ENCODE measurements around the gene VRK3. TPM values are rescaled to one million over a fixed set of nuclear protein-coding genes. Genes with fewer than 3 reads are reported as not detected.
"Not testable (repeated sequence)": the region's sequence is repeated elsewhere in the genome, so short reads cannot be mapped to it uniquely, and the experiment has no call there.

The VRK3 gene
- total and polyA plus RNA-seq, 2 donors = 27.2 to 41.3 TPM

DNA sequence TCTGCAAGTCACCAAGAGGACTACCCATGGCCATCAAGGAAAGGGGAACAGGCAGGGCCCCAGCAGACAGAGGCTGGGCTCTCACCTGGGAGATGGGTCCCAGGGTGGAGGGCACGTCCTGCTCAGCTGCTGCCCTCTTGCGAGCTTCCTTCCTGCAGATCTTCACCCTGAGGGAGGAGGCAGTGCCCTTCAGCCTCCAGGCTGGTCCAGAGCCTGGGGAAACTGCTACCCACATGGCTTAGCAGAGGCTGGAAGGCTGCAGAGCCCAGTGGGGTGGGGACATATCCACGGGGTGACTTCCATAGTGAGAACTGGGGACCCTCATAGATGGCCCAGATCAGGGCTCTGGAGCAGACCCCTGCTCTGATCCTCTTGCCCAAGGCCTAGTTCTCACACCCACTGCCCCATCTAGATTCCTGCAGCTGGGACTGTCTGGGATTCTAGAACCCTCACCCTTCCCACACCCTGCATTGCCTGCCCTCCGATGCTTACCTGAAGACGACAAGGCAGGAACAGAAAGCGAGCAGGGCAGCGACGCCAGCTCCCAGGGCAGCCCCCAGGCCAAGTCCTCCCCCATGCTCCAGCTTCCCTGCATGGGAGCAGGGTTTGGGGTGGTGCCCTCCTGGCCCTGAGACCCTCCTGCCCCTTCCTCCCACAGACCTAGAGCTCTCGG lies 73.2 kb downstream of the VRK3 start:
- DNase-seq (ENCODE audit: low read depth in 6 of 9, low spot score in 9 of 9) = no peak
- Histone ChIP-seq H3K27ac (ENCODE audit: low read depth in 1 of 2, low read length in 1 of 2) (no peak overlapping the region), H3K4me1 (ENCODE audit: control insufficient read depth in 2 of 2, insufficient read depth in 2 of 2, low read length in 2 of 2) (peaks cover 0 to 4% of the 10 kb centered on the region in 2 donors), H3K9me3 (ENCODE audit: control insufficient read depth in 2 of 2, insufficient read depth in 1 of 2, low read length in 1 of 2) (no peaks in the 10 kb centered on the region), H3K27me3 (ENCODE audit: control insufficient read depth in 2 of 2, insufficient read depth in 1 of 2, low read length in 1 of 2) (peaks cover 0 to 41% of the 10 kb centered on the region in 2 donors), H3K36me3 (ENCODE audit: control insufficient read depth in 2 of 2, insufficient read depth in 2 of 2, low read length in 1 of 2) (no peaks in the 10 kb centered on the region), H3K4me3 (ENCODE audit: low read length in 2 of 2) (no peak overlapping the region)
- 94% methylated on average over 9 of the region's 9 CpGs for WGBS

- Histone ChIP-seq H3K36me3 (ENCODE audit: control insufficient read depth in 2 of 2, insufficient read depth in 2 of 2, low read length in 1 of 2) (no peaks in the 10 kb centered on the region), H3K4me3 (ENCODE audit: low read length in 2 of 2) (no peak overlapping the region), H3K27me3 (ENCODE audit: control insufficient read depth in 2 of 2, insufficient read depth in 1 of 2, low read length in 1 of 2) (peaks cover 0 to 41% of the 10 kb centered on the region in 2 donors), H3K9me3 (ENCODE audit: control insufficient read depth in 2 of 2, insufficient read depth in 1 of 2, low read length in 1 of 2) (no peaks in the 10 kb centered on the region), H3K27ac (ENCODE audit: low read depth in 1 of 2, low read length in 1 of 2) (no peak overlapping the region), H3K4me1 (ENCODE audit: control insufficient read depth in 2 of 2, insufficient read depth in 2 of 2, low read length in 2 of 2) (peaks cover 0 to 4% of the 10 kb centered on the region in 2 donors)
- WGBS = 93% methylated on average over 13 of the region's 13 CpGs
- no peak for DNase-seq (ENCODE audit: low read depth in 6 of 9, low spot score in 9 of 9)
These were observed 74.1 kb downstream of the VRK3 start for GRCh38 chr19:49950956-49951526.

DNA sequence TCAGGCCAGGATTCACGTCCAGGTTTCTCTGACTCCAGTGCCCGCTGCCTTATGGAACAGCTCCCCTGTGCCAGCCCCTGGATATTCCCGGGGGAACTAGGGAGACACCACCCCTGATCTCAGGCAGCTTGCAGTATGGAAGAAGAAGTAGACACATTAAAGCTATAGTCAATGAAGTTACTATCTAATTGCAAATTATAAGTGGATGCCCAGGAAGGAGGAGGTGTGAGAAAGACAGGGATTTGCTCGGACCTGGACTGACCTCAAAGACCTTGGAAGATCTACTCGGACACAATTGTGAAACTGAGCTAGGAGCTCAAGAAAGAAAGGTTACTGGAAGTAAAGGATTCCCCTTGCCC lies 74.6 kb downstream of the VRK3 start:
- no peaks in the 10 kb centered on the region for H3K9me3 ChIP-seq (ENCODE audit: control insufficient read depth in 2 of 2, insufficient read depth in 1 of 2, low read length in 1 of 2)
- 94% methylated on average over 5 of the region's 5 CpGs for WGBS
- peaks cover 0 to 41% of the 10 kb centered on the region in 2 donors for H3K27me3 ChIP-seq (ENCODE audit: control insufficient read depth in 2 of 2, insufficient read depth in 1 of 2, low read length in 1 of 2)
- H3K27ac ChIP-seq (ENCODE audit: low read depth in 1 of 2, low read length in 1 of 2) = no peak overlapping the region
- no peak overlapping the region for H3K4me3 ChIP-seq (ENCODE audit: low read length in 2 of 2)
- no peaks in the 10 kb centered on the region for H3K36me3 ChIP-seq (ENCODE audit: control insufficient read depth in 2 of 2, insufficient read depth in 2 of 2, low read length in 1 of 2)
- peaks cover 0 to 4% of the 10 kb centered on the region in 2 donors for H3K4me1 ChIP-seq (ENCODE audit: control insufficient read depth in 2 of 2, insufficient read depth in 2 of 2, low read length in 2 of 2)
- no peak for DNase-seq (ENCODE audit: low read depth in 6 of 9, low spot score in 9 of 9)

DNA sequence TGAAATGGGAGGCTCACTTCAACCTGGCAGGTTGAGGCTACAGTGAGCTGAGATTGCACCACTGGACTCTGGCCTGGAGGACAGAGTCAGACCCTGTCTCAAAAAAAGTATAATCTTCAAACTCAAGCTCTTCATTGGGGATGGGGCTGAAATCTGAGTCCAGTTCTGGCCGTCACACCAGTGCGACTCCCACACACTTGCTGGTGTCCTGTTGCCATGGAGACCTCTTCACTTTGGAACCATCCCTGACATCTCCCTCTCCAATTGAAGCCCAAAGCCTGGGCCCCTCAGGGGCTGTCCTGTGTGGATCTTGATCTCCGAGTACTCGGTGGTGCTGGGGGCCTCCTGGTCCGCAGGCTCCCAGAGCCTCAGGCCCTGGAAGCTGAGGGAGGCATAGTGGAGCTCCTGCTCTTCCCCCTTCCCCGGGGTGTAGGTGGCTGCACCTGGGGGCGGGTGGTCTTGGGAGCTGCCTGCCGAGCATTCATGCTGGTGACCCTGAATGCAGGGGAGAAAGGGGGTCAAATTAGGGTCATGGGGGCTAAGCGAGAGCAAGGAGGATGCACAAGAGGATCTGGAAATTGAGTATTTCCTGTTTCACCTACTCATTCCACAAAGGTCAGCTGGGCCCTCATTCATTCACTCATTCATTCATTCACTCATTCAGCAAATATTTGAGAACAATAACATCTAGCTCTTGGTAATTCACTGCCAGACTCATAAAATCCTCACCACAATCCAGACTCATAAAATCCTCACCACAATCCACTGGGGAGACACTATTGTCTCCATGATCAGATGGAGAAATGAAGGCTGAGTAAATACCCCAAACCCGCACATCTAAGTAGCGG lies 75.2 kb downstream of the VRK3 start:
- Histone ChIP-seq H3K36me3 (ENCODE audit: control insufficient read depth in 2 of 2, insufficient read depth in 2 of 2, low read length in 1 of 2) (no peaks in the 10 kb centered on the region), H3K27me3 (ENCODE audit: control insufficient read depth in 2 of 2, insufficient read depth in 1 of 2, low read length in 1 of 2) (peaks cover 0 to 35% of the 10 kb centered on the region in 2 donors), H3K27ac (ENCODE audit: low read depth in 1 of 2, low read length in 1 of 2) (no peak overlapping the region), H3K9me3 (ENCODE audit: control insufficient read depth in 2 of 2, insufficient read depth in 1 of 2, low read length in 1 of 2) (no peaks in the 10 kb centered on the region), H3K4me3 (ENCODE audit: low read length in 2 of 2) (no peak overlapping the region), H3K4me1 (ENCODE audit: control insufficient read depth in 2 of 2, insufficient read depth in 2 of 2, low read length in 2 of 2) (peaks cover 0 to 4% of the 10 kb centered on the region in 2 donors)
- WGBS = 94% methylated on average over 11 of the region's 11 CpGs
- DNase-seq (ENCODE audit: low read depth in 6 of 9, low spot score in 9 of 9) = no peak

- Histone ChIP-seq H3K9me3 (ENCODE audit: control insufficient read depth in 2 of 2, insufficient read depth in 1 of 2, low read length in 1 of 2) (no peaks in the 10 kb centered on the region), H3K36me3 (ENCODE audit: control insufficient read depth in 2 of 2, insufficient read depth in 2 of 2, low read length in 1 of 2) (no peaks in the 10 kb centered on the region), H3K4me1 (ENCODE audit: control insufficient read depth in 2 of 2, insufficient read depth in 2 of 2, low read length in 2 of 2) (no peaks in the 10 kb centered on the region), H3K27me3 (ENCODE audit: control insufficient read depth in 2 of 2, insufficient read depth in 1 of 2, low read length in 1 of 2) (peaks cover 0 to 5% of the 10 kb centered on the region in 2 donors), H3K4me3 (ENCODE audit: low read length in 2 of 2) (no peak overlapping the region), H3K27ac (ENCODE audit: low read depth in 1 of 2, low read length in 1 of 2) (no peak overlapping the region)
- 91% methylated on average over 8 of the region's 8 CpGs for WGBS
- DNase-seq (ENCODE audit: low read depth in 6 of 9, low spot score in 9 of 9) = no peak
These were observed 78.8 kb downstream of the VRK3 start for GRCh38 chr19:49946415-49946814.

- H3K9me3 ChIP-seq (ENCODE audit: control insufficient read depth in 2 of 2, insufficient read depth in 1 of 2, low read length in 1 of 2); H3K4me1 ChIP-seq (ENCODE audit: control insufficient read depth in 2 of 2, insufficient read depth in 2 of 2, low read length in 2 of 2); H3K4me3 ChIP-seq (ENCODE audit: low read length in 2 of 2); H3K27me3 ChIP-seq (ENCODE audit: control insufficient read depth in 2 of 2, insufficient read depth in 1 of 2, low read length in 1 of 2); H3K36me3 ChIP-seq (ENCODE audit: control insufficient read depth in 2 of 2, insufficient read depth in 2 of 2, low read length in 1 of 2); DNase-seq (ENCODE audit: low read depth in 6 of 9, low spot score in 9 of 9); H3K27ac ChIP-seq (ENCODE audit: low read depth in 1 of 2, low read length in 1 of 2): not testable (repeated sequence)
- WGBS = 77% methylated on average over 5 of the region's 5 CpGs
These were observed 80.6 kb downstream of the VRK3 start for GRCh38 chr19:49944567-49944966.

DNA sequence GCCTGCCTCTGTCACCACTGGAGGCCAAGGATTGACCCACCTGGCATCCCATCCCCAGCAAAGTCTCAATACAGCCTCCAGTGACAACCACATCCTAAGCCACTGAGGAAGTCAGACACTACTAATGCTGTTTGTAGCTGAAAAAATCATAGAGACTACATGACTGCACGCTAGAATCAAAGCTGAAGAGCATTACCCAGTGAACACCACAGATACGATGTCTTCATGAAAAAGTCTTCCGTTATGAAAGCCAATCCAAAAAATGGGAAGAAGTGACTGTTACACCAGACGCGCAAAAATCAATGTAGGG lies 84.7 kb downstream of the VRK3 start:
- WGBS = 93% methylated on average over 5 of the region's 5 CpGs
- Histone ChIP-seq H3K36me3 (ENCODE audit: control insufficient read depth in 2 of 2, insufficient read depth in 2 of 2, low read length in 1 of 2) (no peaks in the 10 kb centered on the region), H3K27me3 (ENCODE audit: control insufficient read depth in 2 of 2, insufficient read depth in 1 of 2, low read length in 1 of 2) (peaks cover 3 to 10% of the 10 kb centered on the region in 2 donors), H3K27ac (ENCODE audit: low read depth in 1 of 2, low read length in 1 of 2) (no peak overlapping the region), H3K4me1 (ENCODE audit: control insufficient read depth in 2 of 2, insufficient read depth in 2 of 2, low read length in 2 of 2) (peaks cover 0 to 8% of the 10 kb centered on the region in 2 donors), H3K4me3 (ENCODE audit: low read length in 2 of 2) (no peak overlapping the region), H3K9me3 (ENCODE audit: control insufficient read depth in 2 of 2, insufficient read depth in 1 of 2, low read length in 1 of 2) (no peaks in the 10 kb centered on the region)
- peak in 1 of 9 donors; percentile 22 for DNase-seq (ENCODE audit: low read depth in 6 of 9, low spot score in 9 of 9)

DNA sequence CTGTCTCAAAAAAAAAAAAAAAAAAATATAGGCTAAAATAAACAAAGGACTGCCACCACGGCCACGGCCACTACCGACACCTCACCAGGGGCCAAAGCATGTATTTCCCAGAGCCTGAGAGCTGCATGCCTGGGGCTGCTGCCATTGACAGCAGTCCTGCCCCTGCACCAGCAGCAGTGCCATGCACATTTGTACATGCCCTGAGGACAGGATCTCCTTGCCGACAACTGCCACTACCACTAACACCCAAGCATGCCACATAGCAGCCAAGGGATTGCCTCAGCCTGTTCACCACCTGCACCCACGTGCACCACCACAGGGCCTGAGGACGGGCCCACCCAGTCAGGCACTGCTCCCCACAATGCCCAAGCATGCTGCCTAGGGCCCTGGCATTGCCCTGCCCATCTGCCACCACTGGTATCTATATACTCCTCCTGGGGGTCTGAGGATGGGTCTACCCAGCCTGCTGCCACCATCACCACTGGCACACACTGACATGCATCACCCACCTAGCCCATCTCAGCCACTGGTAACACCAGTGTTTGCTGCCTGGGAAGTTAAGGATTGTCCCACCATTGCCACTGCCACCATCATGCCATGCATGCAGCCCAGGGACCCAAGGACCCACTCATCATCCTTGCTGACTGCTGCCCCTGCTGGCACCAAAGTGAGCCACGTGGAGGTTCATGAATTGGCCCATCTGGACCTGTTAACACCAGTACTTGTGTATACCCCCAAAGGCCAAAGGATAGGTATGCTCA lies 85.3 kb downstream of the VRK3 start:
- Histone ChIP-seq H3K4me3 (ENCODE audit: low read length in 2 of 2) (no peak overlapping the region), H3K9me3 (ENCODE audit: control insufficient read depth in 2 of 2, insufficient read depth in 1 of 2, low read length in 1 of 2) (no peaks in the 10 kb centered on the region), H3K27ac (ENCODE audit: low read depth in 1 of 2, low read length in 1 of 2) (no peak overlapping the region), H3K36me3 (ENCODE audit: control insufficient read depth in 2 of 2, insufficient read depth in 2 of 2, low read length in 1 of 2) (no peaks in the 10 kb centered on the region), H3K4me1 (ENCODE audit: control insufficient read depth in 2 of 2, insufficient read depth in 2 of 2, low read length in 2 of 2) (peaks cover 0 to 8% of the 10 kb centered on the region in 2 donors), H3K27me3 (ENCODE audit: control insufficient read depth in 2 of 2, insufficient read depth in 1 of 2, low read length in 1 of 2) (peaks cover 3 to 10% of the 10 kb centered on the region in 2 donors)
- 86% methylated on average over 7 of the region's 7 CpGs for WGBS
- DNase-seq (ENCODE audit: low read depth in 6 of 9, low spot score in 9 of 9) = no peak

Measured in thymus (tissue), 11 donors.